HG03064 (cell line): Measurements from ENCODE around the gene SARDH.
"Not testable (repeated sequence)": the region's sequence is repeated elsewhere in the genome, so short reads cannot be mapped to it uniquely, and the experiment has no call there.

Source experiments
- ATAC-seq: cut with Tn5 transposase; IDR thresholded peaks from one replicate; pipeline ENCODE4 v1.9.1; 2021; ENCODE audit warnings: low read depth; ENCODE audit not compliant: unreplicated experiment

SARDH gene

DNA sequence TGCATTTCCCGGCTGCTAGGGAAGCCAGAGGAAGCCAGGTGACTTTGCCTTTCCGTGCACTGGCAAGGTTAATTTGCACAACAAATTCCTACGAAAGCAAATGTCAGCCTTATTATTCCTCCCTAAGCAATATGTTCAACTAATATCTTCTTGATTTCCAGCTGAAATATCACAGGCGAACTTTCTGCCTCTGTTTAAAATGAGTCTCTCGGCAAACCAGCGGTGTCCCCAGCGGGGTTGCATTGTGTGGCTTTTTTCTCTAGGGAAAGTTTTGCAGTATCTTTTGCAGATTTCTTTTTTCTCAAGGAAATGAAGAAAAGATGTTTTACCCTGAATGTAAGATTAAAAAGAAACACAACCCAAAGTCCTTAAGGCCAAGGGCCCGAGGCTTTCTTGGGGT lies 100.1 kb downstream of the SARDH start:
- ATAC-seq, result no peak

DNA sequence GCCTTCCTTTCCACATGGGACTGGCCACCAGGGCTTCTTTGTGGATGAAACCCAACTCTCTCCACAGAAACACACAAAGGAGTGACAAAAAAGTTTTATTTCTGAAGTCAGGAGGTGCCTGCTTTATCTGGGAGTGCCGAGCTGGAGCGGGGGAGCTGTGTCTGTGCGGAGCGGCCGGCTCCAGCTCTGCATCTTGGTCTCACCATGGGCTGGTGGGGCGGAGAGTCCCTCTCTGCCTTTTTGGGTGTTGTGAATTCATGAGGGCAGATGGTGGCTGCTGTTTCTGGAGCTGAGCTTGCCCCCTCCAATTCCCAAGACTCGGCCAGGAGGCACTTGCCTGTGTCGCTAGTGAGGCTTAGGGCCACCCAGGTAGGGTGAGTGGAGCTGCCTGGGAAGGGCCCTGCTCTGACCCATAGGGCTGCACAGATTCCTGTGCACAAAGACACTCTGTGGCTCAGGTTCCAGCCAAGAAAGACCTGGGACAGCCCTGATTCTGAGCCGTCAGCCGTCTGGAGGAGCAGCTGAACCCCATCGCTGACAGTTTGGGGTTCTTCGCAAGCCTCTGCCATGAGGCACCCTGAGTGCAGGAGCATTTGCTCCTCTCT lies 100.6 kb downstream of the SARDH start:
- ATAC-seq, result no peak

- ATAC-seq, result no peak
These were observed 101.2 kb downstream of the SARDH start for GRCh38 chr9:133636902-133637301.

DNA sequence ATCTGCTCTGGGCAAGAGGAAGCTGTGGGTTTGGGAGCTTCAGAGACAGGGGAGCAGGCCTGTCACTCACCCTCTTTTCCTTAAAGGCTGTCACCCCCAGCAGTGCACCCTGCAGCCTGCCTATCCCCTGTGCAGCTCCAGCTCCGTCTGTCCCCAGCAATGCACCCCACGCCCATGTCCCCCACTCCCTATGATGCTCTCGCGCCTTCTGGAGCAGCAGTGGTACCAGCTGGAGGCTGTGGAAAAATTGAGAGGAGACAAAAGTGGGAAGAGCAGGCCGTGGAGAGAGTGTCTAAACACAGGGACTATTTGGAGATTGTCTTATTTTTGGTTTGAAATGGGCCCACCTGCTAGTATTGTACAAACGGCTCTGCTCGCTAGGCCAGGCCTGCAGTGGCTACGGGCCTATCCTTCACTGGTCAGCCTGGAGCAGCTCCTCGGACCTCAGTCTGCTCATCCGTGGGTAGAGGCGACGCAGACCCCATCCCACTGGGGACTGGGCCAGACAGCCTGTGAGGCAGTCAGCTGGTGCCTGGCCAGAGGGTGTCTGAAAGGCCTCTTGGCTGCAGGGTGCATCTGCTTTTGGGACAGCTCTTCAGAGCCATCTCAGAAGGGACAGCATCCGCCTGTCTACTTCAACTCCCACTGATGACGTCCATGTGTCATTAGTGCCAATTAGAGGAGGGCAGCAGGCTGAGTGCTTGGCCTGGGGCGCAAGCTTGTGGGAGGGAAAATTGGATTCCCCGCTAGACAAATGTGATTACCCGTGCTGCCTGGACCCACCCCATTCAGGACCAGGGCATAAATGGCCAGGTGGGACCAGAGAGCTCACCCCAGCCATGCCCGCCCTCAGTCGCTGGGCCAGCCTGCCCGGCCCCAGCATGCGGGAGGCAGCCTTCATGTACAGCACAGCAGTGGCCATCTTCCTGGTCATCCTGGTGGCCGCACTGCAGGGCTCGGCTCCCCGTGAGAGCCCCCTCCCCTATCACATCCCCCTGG lies 102.3 kb downstream of the SARDH start, which contains the start of gene DBH:
Gene DBH, plus strand, starts transcription at position 831 of the 999 bp plus-strand sequence. Its CDS starts 9 bp downstream, at position 840.
- ATAC-seq, result no peak

DNA sequence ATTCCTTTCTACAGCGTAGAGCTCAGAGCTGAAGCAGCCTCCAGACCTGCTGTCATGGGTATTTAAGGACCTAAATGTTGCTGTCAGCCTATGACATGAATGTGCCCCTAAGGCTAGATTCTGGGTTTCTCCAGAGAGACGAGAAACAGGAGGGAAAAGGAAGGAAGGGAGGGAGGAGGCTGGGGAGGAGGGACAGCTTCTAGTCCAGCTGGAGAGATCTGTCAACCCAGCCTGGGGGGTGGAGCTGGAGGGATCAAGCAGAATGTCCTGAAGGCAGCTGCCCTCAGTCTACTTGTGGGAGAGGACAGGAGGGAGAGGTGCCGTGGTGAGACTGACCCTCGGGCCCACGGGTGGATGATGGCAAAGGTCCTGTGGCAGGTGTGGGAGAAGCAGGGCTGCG lies 103.1 kb downstream of the SARDH start:
- ATAC-seq, result no peak

DNA sequence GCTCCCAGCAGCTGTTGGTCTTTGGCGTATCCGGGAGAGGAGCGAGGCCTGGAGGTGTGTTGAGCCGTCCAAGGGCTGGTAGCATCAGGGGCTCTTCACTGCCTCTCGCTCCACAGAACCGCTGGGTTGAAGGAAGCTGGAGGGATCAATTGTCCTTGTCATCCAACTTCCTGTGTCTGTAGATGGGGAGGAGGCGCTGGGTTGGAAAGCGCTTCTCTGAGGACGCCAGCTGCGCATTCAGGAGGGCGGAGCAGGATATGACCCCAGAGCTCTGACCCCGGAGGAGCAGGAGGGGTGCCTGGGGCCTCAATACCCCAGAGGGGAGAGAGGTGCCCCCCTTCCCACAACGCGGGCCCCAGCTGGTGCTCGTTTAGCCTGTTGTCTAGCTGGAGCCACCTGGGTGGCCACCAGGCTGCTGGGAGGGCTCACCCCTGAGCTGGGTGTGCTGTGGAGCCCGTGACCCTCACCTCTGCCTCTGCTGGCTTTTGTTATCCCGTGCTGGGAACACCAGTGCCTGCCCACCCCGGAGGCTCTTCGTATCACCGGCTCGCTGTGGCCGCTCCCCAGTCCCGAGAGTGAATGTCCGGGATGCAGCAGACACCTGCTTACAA lies 104.0 kb downstream of the SARDH start:
- ATAC-seq, result no peak

- ATAC-seq, result no peak
These were observed 104.5 kb downstream of the SARDH start for GRCh38 chr9:133633681-133634080.

DNA sequence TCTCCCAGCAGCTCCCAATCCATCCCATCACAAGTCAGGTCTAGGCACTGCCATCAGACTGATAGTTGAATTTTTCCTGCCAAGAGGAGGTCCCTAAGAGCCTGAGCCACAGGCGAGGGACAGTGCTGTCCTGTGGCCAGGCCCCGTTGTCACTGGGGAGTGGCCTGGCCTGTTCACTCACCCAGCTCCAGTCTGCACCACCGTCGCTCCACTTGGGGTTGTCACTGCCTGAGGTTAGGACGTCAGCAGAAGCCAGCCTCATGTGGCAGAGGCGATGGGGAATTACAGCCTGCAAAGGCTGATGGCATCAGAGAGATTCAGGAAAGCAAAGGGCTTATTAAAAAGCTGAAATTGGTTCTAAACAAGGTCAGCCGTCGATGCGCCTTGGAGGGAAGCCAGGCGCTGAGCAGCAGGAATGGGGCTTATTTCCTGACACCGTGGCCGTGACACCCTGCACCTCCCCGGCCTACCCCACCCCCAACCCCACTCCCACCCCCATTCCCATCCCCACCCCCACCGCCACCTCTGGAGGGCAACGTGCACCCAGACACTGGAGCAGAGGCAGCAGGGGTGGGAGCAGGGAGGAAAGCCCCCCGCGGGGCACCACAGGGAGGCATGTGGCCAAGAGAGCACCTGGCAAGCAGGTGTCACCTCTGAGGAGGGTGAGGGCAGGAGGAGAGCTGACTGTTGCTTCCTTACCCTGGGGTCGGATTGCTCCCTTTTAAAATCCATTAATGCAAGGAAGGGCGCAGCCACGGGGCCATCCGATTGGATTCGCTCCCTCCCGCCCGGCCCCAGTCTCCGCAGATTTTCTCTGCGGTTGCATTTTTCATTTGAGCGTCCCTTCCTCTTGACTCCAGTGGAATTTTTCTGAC lies 105.1 kb downstream of the SARDH start:
- no peak for ATAC-seq

- ATAC-seq, result no peak
These were observed 107.0 kb downstream of the SARDH start for GRCh38 chr9:133631111-133631510.

DNA sequence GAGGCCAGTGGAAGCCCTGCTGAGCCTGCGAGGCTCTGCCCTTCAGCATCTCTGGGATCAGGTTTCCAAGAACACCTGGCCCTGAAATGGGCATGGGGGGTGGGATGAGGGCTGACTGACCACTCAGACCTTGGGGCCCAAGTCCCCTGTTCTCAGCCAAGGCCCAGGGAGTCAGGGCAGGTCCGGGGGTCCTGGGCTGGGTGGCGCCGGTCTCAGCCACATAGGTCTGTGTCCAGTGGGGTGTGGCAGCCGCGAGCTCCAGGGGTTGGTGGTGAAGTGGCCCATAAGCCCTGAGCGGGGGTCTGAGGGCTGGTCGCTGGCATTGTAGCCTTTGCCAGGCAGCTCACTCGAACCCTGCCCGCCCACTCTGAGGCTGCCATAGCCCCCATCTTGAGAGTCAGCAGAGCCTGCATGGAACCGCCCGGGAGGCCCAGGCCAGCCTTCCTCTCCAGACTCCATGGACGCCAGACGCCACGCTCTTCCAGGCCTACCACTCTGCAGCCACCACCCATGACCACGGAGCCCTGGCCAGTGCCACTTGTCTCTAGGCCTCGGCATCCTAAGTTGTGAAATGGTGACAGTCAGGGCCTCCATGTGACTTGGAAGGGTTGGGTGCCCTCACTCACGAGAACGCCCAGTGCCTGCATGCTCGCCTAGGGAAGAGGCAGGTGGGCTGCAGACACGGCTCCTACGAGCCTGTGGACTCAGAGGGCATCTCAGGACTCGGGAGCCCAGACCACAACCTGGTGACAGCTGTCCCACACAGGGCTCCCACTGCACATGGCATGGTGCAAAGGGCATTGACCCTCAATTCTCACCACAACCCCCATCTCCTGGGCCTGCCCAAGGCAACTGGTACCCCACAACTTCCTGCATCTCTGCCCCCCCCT lies 108.7 kb downstream of the SARDH start:
- no peak for ATAC-seq

GRCh38 chr9:133628766-133629165 lies 109.4 kb downstream of the SARDH start:
- no peak for ATAC-seq

GRCh38 chr9:133627341-133627740 lies 110.8 kb downstream of the SARDH start:
- ATAC-seq, result no peak

DNA sequence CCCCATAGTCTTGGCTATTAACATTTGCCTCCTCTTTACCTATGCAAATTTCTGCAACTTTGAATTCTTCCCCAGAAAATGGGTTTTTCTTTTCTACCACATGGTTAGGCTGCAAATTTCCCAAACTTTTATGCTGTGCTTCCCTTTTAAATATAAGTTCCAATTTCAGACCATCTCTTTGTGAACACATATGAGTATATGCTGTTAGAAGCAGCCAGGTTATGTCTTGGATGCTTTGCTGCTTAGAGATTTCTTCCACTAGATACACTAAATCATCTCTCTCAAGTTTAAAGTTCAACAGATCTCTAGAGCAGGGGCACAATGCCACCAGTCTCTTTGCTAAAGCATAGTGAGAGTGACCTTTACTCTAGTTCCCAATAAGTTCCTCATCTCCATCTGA lies 112.1 kb downstream of the SARDH start:
- ATAC-seq, result not testable (repeated sequence)

DNA sequence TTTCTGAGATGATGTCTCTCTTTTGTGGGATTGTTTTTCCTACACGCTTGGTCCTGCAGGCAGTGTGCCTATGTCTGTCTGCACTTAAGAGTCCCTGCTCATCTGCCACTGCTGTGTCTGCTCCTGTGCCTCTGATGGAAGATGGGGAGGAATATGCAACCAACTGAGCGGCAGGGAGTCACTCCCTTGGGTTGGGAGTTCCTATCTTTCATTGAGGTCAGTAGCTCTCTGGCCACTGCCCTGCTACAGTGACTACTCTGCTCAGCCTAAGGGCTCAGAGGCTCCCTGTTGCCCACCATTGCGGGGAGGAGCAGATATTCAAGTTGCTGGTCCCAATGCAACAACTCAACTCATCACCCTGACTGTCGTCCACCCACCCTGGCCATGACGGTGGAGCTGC lies 115.6 kb downstream of the SARDH start:
- ATAC-seq, result no peak

DNA sequence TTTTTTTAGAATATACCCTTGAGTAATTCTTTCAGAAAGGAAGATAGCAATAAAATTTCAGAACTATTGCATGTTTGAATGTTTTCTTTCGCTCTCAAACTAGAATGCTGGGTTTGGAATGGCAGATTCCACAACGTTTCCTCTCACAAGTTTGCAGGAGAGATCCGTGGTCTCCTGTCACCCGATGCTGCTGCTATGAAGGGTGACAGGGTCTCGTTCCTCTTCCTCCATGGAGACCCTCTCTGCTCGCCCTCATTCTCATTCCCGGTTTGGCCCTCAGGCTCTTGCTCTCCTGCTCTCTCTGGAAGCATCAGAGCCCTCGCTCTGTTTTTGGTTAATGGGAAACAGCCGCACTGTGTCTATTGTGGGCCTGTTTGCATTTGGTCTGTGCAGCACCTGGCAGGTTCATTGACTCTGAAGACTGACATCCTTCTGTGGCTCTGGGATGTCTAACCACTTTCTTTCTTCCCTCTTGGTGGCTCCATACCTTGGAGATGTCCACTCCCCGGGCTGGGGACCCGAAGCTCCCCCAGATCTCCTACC lies 116.4 kb downstream of the SARDH start:
- ATAC-seq, result no peak

DNA sequence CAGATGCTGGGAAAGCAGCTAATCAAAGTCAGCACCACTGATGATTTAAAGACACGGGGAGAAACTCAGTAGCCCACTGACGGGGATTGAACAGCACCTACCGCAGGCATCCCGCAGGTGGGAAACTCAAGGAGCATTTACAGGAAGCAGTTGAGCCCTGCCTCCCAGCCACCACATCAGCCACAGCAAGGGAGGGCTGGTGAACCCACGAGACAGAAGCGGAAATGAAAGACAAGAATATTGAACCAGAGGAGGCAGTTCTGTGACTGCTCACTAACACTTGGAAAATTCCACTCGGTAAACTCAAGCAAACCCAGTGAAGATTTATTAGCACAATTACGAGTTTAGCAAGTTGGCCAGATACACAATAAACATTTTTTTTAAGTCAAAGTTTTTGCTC lies 118.4 kb downstream of the SARDH start:
- ATAC-seq, result no peak

GRCh38 chr9:133618726-133619125 lies 119.4 kb downstream of the SARDH start:
- ATAC-seq, result no peak

DNA sequence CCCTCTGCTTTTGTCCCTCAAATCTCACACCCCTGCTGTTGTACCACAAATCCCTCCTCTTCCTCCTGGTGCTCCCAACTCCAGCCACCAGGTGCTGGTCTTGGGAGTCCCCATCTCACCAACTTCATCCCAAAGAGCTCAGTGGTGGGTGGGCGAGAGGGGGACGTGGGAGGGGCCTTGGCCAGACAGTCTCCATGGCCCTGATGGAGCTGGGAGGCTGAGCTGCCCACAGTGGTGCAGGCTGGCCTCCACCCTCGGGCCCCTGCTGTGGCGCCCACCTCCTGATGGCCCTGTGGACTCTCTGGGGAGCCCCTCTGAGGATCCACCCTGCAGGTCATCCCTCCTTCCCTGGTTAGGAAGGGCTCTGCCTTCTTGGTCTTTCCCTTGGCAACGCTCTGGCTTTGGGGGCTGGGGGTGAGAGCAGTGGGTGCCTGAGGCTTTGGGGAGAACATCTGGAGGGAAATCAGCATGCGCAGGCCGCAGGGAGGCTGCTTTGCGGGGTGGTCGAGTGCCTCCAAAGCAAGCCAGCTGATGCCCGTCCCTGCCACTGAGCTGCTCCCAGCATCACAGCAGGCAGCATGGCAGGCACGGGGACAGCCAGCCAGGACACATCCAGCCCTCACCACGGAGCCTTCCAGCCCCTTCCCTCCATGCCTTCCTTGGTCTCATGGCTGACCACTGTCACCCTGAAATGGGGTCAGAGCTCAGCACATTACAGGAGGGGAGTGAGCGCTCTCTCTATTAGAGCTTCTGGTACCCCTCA lies 121.3 kb downstream of the SARDH start:
- ATAC-seq, result no peak
